NCI-H460 (cell line): Measurements from ENCODE around the gene NADSYN1. TPM values are rescaled to one million over a fixed set of nuclear protein-coding genes. Genes with fewer than 3 reads are reported as not detected.

Experiments used
- DNase-seq: peaks from one replicate; pipeline ENCODE4 v3.0.0-alpha.2; 2016; ENCODE audit warnings: low read depth; ENCODE audit errors: extremely low read depth
- total RNA-seq: library from RNA; depleted of rRNA; stranded (reverse); fragments of >200 nt; shearing (Covaris generic); gene quantifications from 2 replicates; pipeline ENCODE4 v1.2.3, GENCODE V29; 2014

NADSYN1 gene
- total RNA-seq, 1 experiment from 2014 or later, result 54.3 TPM

DNA sequence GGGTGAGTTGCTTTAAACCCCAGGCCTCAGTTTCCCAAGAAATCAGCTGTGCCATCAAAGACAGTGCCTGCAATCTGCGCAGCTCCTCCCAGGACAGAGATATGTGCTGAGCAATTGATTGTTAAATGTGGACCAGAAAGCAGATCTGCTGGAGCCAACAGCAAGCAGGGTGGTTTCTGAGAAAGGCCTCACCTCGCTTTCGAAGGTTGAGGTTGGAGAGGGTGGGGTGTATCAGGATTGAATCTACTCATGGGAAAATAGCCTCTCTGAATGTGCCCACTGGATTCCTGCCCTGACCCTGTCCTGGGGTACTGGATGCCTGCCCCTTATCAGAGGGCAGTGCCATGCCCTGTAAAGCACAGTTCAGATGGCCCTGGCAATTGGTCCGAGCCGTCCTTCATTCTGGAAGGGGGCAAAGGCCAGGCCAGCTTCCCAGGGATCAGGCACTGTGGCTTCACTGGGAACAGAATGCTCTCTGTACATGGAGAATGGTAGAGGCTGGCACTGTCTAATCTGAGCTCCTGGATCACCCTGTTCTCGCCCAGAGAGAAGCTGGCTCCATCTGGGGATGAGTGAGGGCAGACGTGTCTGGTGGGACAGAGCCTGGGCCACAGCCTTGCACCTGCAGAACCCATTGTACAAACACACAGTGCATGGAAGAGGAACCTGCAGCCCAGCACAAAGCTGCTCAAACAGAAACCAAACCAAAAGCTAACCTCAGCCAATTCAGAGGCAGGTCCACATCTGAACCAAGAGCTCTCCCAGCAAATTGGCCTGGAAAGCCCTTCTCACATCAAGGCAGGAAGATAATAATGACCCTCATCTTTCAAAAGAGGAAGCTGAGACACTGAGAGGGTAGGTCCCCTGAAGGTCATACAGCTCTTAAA, 20.0 kb upstream of the NADSYN1 start:
- no peak for DNase-seq

- DNase-seq, result peak; percentile 63
Observed at GRCh38 chr11:71433648-71434450, 19.2 kb upstream of the NADSYN1 start.

- no peak for DNase-seq
Observed at GRCh38 chr11:71434576-71435130, 18.4 kb upstream of the NADSYN1 start.

DNA sequence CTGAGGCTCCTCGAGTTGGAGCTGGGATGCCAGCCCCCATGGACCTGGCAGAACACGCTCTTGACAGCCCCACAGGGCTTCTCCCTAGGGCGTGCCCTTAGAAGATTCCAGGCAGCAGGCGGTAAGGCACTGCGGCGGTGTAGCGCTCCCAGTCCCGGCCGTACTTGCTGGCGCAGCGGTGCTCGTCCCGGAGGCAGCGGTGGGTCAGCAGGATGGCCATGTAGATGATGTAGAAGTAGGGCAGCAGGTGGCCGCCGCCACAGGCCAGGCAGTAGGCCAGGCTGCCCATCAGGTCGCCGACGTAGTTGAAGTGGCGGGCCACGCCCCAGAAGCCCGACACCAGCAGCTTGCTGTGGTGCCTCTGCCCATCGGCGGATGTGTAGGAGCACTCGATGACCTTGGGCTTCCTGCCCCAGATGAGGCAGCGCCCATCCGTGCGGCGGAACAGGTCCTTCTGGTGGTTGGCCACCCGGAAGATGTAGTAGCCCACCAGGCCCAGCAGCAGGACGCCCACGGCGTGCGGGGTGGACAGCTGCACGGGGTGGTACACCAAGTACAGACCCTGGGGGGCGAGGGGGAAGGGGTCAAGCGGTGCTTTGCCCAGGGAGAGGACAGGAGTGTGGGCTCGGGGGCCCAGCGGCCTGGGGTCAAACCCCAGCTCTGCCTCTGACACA, 17.6 kb upstream of the NADSYN1 start:
- no peak for DNase-seq

DNA sequence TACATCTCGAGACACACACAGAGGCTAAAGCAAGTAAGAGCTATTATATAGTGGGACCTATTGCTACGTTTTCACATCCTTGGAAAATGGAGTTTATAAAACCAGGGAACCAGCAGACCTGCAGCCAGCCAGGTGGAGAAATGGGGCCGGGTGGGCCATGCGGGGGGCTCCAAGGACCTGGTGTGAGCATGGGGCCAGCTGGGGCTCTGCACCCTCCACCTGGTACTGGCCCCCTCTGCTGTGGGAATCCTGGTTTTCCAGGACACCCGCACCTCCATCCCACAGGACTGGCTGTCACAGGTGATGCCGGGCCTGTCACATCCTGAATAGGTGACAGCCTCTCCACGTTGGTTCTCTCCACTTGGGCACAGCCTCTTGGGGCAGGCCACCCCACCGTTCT, 16.1 kb upstream of the NADSYN1 start:
- DNase-seq, result no peak

GRCh38 chr11:71437399-71437798, 15.6 kb upstream of the NADSYN1 start:
- no peak for DNase-seq

GRCh38 chr11:71437879-71438278, 15.1 kb upstream of the NADSYN1 start:
- DNase-seq, result no peak

- DNase-seq, result no peak
Observed at GRCh38 chr11:71438650-71439049, 14.4 kb upstream of the NADSYN1 start.

- DNase-seq, result no peak
Observed at GRCh38 chr11:71440021-71440755, 12.8 kb upstream of the NADSYN1 start.

DNA sequence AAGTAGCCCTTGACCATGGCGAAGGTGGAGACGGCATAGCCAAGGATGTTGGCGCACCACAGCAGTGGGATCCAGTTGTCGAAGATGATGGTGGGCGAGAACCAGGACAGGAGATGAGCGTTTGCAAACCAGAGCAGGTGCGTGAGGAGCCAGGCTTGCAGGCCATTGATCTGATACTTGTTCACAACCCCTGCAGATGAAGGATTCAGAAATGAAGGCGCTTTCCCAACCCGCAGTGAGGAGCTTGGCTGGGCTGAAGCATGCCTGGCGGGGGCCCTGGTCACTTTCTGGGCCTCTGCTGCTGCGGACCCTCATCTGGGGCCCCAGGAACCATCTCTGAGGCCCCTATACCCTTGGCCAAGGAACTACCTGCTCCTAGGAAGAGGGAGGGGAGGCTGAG, 11.8 kb upstream of the NADSYN1 start:
- no peak for DNase-seq

DNA sequence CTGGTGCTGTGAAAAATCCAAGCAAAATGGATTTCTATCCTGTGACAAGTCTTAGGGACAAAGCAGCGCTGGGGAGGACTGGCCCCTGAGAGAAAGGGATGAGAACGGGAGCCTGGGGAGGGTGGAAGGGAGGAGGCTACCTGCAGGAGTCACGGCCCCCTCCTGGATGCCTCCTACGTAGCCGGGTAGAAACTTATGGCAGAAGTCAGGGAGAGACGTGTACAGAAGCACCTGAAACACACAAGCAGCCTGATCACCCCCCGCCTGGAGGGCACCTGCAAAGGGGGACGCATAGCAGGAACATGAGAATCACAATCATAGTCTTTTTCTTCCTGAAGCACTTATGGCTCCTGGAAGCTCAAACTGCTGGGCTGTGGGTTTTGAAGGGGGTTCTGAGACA, 10.9 kb upstream of the NADSYN1 start:
- DNase-seq, result no peak

GRCh38 chr11:71442880-71443279, 10.1 kb upstream of the NADSYN1 start:
- no peak for DNase-seq

- no peak for DNase-seq
Observed at GRCh38 chr11:71443736-71444445, 9.1 kb upstream of the NADSYN1 start.

DNA sequence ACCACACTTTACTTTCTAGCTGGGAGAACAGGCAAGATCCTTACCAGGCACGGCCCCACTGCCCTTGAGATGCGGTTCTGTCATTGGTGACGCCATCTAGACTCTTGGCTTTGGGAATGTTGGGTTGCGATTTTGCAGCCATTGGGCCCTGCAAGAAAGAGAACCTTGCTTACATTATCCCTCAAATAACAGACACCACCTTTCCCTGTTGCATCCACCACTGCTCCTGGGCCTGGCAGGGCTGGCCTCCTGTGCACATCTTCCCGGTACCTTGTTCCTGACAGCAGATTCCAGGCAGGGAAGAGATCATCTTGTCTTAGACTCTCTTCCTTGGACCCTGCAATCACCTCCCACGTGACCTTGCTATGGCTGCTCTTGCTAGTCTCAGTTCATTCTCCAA, 8.2 kb upstream of the NADSYN1 start:
- DNase-seq, result no peak

GRCh38 chr11:71446150-71446549, 6.9 kb upstream of the NADSYN1 start:
- DNase-seq, result no peak

DNA sequence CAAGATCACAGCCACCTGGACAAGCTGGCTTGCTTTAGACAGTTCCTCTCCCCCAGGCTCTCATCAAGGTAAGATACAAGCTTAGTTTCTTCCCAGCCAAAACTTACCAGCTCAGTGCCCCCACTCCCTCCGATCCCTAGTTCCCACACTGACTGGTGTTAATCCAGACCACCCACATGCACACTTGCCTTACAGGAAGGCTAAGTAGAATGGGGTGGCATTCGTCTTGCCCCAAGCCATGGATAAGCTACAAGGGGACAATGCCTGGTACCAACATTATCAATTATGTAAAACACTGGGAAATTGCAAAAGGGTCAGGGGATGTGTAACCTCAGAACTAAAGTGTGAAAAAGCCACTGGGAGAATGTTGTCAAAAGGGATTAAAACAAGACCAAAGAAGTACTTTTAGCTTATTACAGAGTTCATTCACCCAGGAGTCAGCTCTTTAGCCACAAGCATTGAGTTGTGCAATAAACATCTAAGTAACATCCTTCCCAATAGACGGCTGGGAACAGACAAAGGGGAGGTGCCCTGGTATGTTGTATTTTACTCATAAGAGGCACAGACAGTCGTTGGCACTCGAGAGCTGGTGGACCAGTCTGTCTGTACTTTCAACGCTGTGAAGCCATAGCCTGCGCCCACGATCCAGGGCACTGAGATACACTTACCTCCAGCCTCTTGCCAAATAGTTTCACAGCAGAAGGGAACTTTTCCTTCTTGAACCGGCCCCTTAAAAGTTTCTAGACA, 5.9 kb upstream of the NADSYN1 start:
- no peak for DNase-seq

DNA sequence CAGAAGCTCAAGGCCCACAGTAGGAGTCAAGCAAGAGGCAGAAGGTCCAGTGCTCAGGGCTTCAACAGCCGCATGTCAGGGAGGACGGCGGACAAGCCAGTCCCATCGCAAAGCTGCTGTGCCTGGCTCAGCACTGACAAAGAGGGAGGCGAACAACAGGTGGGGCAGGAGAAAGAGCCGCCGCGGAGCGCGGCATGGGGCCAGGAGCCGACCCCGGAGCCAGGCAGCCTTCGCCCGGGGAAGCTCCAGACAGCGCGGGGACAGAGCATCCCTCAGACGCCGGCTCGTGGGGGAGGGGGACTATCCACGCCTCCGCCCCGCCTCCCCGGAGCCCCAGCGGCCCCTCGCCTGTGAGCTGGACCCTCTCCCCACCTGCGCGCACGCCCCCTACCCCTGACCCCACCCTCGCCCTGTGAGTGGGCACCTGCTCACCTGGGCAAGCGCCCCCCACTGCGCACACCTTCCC, 5.2 kb upstream of the NADSYN1 start:
- DNase-seq, result no peak

DNA sequence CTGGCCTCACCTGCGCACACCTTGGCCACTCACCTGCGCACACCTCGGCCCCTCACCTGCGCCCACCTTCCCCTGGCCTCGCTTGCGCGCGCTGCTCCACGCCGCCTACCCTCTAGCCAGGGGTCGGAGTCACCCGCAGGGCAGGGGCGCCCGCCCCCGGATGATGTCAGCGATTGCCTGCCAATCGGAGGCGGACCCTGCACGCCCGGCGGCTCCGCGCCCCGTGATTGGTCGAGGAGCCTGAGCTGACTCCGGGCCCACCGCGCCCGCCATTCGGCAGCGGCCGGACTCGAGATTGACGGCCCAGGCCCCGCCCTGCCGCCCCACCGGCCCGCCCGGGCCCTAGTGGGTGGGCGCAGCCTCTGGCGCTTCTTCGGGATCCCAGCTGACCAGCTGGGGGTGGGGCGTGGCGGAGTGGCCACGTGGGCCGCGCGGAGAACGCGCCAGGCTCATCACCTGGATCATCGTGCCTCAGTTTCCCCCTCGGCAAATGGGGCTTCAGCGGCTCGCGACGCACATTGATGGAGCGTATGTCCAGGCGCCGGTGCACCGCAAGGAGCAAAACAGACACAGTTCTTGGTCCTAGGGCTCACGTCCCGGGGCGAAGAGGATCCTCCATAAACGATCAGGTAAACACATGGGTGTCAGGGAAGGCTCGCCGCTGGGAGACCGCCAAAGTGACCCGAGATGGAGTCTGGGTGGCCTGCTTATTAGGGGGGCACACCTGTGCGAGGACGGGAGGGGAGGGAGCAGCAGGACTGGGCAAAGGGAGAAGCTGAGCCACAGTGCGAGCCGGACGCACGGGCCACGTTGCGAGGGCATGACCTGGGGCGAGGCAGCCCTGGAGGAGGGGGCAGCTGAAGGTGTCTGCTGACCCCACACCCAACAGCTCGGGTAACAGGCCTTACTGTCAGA, 4.5 kb upstream of the NADSYN1 start, which contains the start of gene DHCR7:
Gene DHCR7, minus strand, starts transcription at position 137 of the 915 bp plus-strand sequence. CDS start 3,441 bp downstream, outside the sequence.
- DNase-seq, result peak; percentile 87
